ENCODE data around the gene AKIP1.
"Not testable (repeated sequence)": the region's sequence is repeated elsewhere in the genome, so short reads cannot be mapped to it uniquely, and the experiment has no call there.

AKIP1 gene

GRCh38 chr11:8911029-8911823 is at the start of gene AKIP1:
Gene AKIP1 (plus strand): TSS chr11:8911189. CDS start chr11:8911450, 261 bp downstream.
- peak; percentile 97 for DNase-seq (ENCODE audit: low spot score)

- DNase-seq (ENCODE audit: low spot score), result peak; percentile 57
Measured at GRCh38 chr11:8863838-8864237, 47.2 kb upstream of the AKIP1 start.

GRCh38 chr11:8865304-8865703 is 45.7 kb upstream of the AKIP1 start:
- no peak for DNase-seq (ENCODE audit: low spot score)

- no peak for DNase-seq (ENCODE audit: low spot score)
Measured at GRCh38 chr11:8867035-8867434, 44.0 kb upstream of the AKIP1 start.

- DNase-seq (ENCODE audit: low spot score), result peak; percentile 39
Measured at GRCh38 chr11:8867931-8868631, 42.9 kb upstream of the AKIP1 start.

GRCh38 chr11:8870411-8871170 is 40.4 kb upstream of the AKIP1 start:
- DNase-seq (ENCODE audit: low spot score), result peak; percentile 76

- DNase-seq (ENCODE audit: low spot score), result peak; percentile 89
Measured at GRCh38 chr11:8871171-8871775, 39.7 kb upstream of the AKIP1 start.

GRCh38 chr11:8871962-8872361 is 39.0 kb upstream of the AKIP1 start:
- DNase-seq (ENCODE audit: low spot score), result no peak

GRCh38 chr11:8873741-8874405 is 37.1 kb upstream of the AKIP1 start:
- DNase-seq (ENCODE audit: low spot score), result no peak

GRCh38 chr11:8878771-8879170 is 32.2 kb upstream of the AKIP1 start:
- DNase-seq (ENCODE audit: low spot score), result no peak

GRCh38 chr11:8881585-8881984 is 29.4 kb upstream of the AKIP1 start:
- DNase-seq (ENCODE audit: low spot score), result not testable (repeated sequence)

- no peak for DNase-seq (ENCODE audit: low spot score)
Measured at GRCh38 chr11:8886322-8886721, 24.7 kb upstream of the AKIP1 start.

- DNase-seq (ENCODE audit: low spot score), result not testable (repeated sequence)
Measured at GRCh38 chr11:8891185-8891584, 19.8 kb upstream of the AKIP1 start.

GRCh38 chr11:8899119-8899753 is 11.8 kb upstream of the AKIP1 start:
- DNase-seq (ENCODE audit: low spot score), result no peak

GRCh38 chr11:8905528-8906165 is 5.3 kb upstream of the AKIP1 start:
- peak; percentile 32 for DNase-seq (ENCODE audit: low spot score)

GRCh38 chr11:8907116-8907515 is 3.9 kb upstream of the AKIP1 start:
- DNase-seq (ENCODE audit: low spot score), result no peak

- DNase-seq (ENCODE audit: low spot score), result no peak
Measured at GRCh38 chr11:8908099-8908498, 2.9 kb upstream of the AKIP1 start.

GRCh38 chr11:8910649-8911026 is 351 bp upstream of the AKIP1 start:
- DNase-seq (ENCODE audit: low spot score), result no peak

- peak; percentile 45 for DNase-seq (ENCODE audit: low spot score)
Measured at GRCh38 chr11:8913961-8914660, 3.1 kb downstream of the AKIP1 start.

- DNase-seq (ENCODE audit: low spot score), result no peak
Measured at GRCh38 chr11:8914661-8915018, 3.7 kb downstream of the AKIP1 start.
